Panc1 (cell line): ENCODE measurements around the gene BBS7. TPM values are rescaled to one million over a fixed set of nuclear protein-coding genes. Genes with fewer than 3 reads are reported as not detected.
A peak's percentile ranks its signal among the peaks of the same experiment; 100 is the strongest.

Experiments used
- ATAC-seq: fragments of 200-7000 bp; cut with Tn5 transposase; 2 replicates; pipeline ENCODE4 v1.9.1; 2020; ENCODE audit warnings: mild to moderate bottlenecking, moderate library complexity
- BruUV-seq: library from RNA; stranded (reverse); fragments of 400-500 nt; replicated peaks from 2 replicates; lab custom pipeline; 2021; lab: Mats Ljungman, UMichigan
- CTCF ChIA-PET: fragments of 300-600 bp; sonication (Branson Sonifier 250); formaldehyde crosslinking; loops from one replicate; lab custom pipeline; 2022; ENCODE audit warnings: antibody characterized with exemption; lab: Charles Lee
- POLR2A ChIA-PET: fragments of 300-600 bp; sonication (Branson Sonifier 250); formaldehyde crosslinking; loops from one replicate; lab custom pipeline; 2022; ENCODE audit warnings: antibody characterized with exemption; lab: Charles Lee
- DNase-seq: peaks from one replicate; pipeline ENCODE4 v3.0.0-alpha.2; 2010; ENCODE audit warnings: low read depth, low spot score
- H3K27ac ChIP-seq: 2 replicates; pipeline ENCODE4 v1.5.1; 2011; ENCODE audit warnings: mild to moderate bottlenecking, low read length, inconsistent platforms
- H3K27me3 ChIP-seq: fragments of 200-500 bp; sonication (Bioruptor generic); 2 replicates; pipeline ENCODE4 v1.6.0; 2014; ENCODE audit warnings: low read length, inconsistent platforms; ENCODE audit not compliant: control insufficient read depth, insufficient read depth
- H3K36me3 ChIP-seq: fragments of 200-500 bp; sonication (Bioruptor generic); 2 replicates; pipeline ENCODE4 v1.5.1; 2014; ENCODE audit warnings: inconsistent platforms, mild to moderate bottlenecking, low read length, moderate library complexity; ENCODE audit not compliant: control insufficient read depth, insufficient read depth
- H3K4me1 ChIP-seq: 2 replicates; pipeline ENCODE4 v1.5.1; 2011; ENCODE audit warnings: inconsistent platforms, mild to moderate bottlenecking, low read length, moderate library complexity; ENCODE audit not compliant: control insufficient read depth, insufficient read depth
- H3K4me3 ChIP-seq, 2 experiments: 2 replicates each; pipeline ENCODE4 v1.5.1; 2011 to 2012; ENCODE audit warnings: low read depth in 2 of 2, low read length in 2 of 2, mild to moderate bottlenecking in 2 of 2, inconsistent platforms in 1 of 2, moderate library complexity in 1 of 2
- H3K9me3 ChIP-seq: fragments of 200-500 bp; sonication (Bioruptor generic); 2 replicates; pipeline ENCODE4 v1.5.1; 2014; ENCODE audit warnings: low read depth, mild to moderate bottlenecking, inconsistent platforms, low read length, moderate library complexity; ENCODE audit not compliant: control insufficient read depth, insufficient read depth
- CTCF ChIP-seq: fragments of 450-650 bp; IDR thresholded peaks from 2 replicates; pipeline ENCODE4 v1.5.1; 2017; ENCODE audit warnings: mild to moderate bottlenecking
- POLR2AphosphoS5 ChIP-seq: IDR thresholded peaks from 2 replicates; pipeline ENCODE4 v1.6.1; 2012; ENCODE audit warnings: mild to moderate bottlenecking, low read depth, low read length, moderate library complexity
- REST ChIP-seq, 2 experiments: IDR thresholded peaks; 2 replicates each; pipeline ENCODE4 v1.6.1; 2011 to 2012; ENCODE audit warnings: low read depth in 2 of 2, control low read depth in 1 of 2, low read length in 1 of 2, mild to moderate bottlenecking in 1 of 2, moderate library complexity in 1 of 2; ENCODE audit not compliant: insufficient read depth in 1 of 2
- SIN3A ChIP-seq: IDR thresholded peaks from 2 replicates; pipeline ENCODE4 v1.6.1; 2012; ENCODE audit warnings: low read depth, mild to moderate bottlenecking, low read length, moderate library complexity, borderline replicate concordance; ENCODE audit not compliant: insufficient read depth
- TCF7L2 ChIP-seq: IDR thresholded peaks from 2 replicates; pipeline ENCODE4 v1.6.1; 2011; ENCODE audit warnings: mild to moderate bottlenecking, low read depth, low read length, inconsistent platforms
- in situ Hi-C: cut with HindIII; loops from 2 replicates; pipeline ENCODE4 v1.10.0; 2016; ENCODE audit warnings: low sequenced_read_pairs, low pct_unique_long_range_greater_than_20kb
- intact Hi-C: fragments of 100-400 bp; cut with micrococcal nuclease; formaldehyde crosslinking; loops from one replicate; pipeline ENCODE4 v1.10.0; 2022; ENCODE audit not compliant: unreplicated experiment
- total RNA-seq: library from RNA; stranded (reverse); gene quantifications from one replicate; pipeline ENCODE4 v1.2.1, GENCODE V29; 2021; ENCODE audit not compliant: unreplicated experiment

BBS7 gene
- total RNA-seq, 1 experiment from 2014 or later, result 9.1 TPM

GRCh38 chr4:121824171-121824527, 46.1 kb downstream of the BBS7 start:
- H3K4me1 ChIP-seq, result peaks cover 11% of the 10 kb centered on the region
- DNase-seq, result no peak
- POLR2A ChIA-PET, result no interaction called here
- H3K4me3 ChIP-seq, result peak overlapping the region; percentile 90 to 91
- no TSS peak for BruUV-seq
- no peaks in the 10 kb centered on the region for H3K27me3 ChIP-seq
- no peaks in the 10 kb centered on the region for H3K9me3 ChIP-seq
- H3K36me3 ChIP-seq, result peaks cover 29% of the 10 kb centered on the region
- no peak for TF ChIP-seq POLR2AphosphoS5
- no peak for TF ChIP-seq REST (IDR thresholded peaks at IDR 0.05; ENCODE audit: insufficient read depth in 1 of 2, low read depth in 2 of 2, low read length in 1 of 2)
- no peak for TF ChIP-seq TCF7L2
- no peak for TF ChIP-seq CTCF
- no peak for TF ChIP-seq SIN3A
- CTCF ChIA-PET, result interaction anchor here (0.7 kb wide), 1 partner anchor 37 kb away, joined by 3 read pairs; no protein-coding TSS in a partner anchor
- intact Hi-C loops, result no loop called here
- in situ Hi-C loops, result no loop called here
- peak overlapping the region; percentile 82 for H3K27ac ChIP-seq
- ATAC-seq, result no peak

- POLR2A ChIA-PET, result no interaction called here
- intact Hi-C loops, result no loop called here
- H3K36me3 ChIP-seq, result peaks cover 35% of the 10 kb centered on the region
These were observed 46.6 kb downstream of the BBS7 start, which contains the start of gene CCNA2 for GRCh38 chr4:121823505-121824170. TSS of gene CCNA2 (minus strand) at chr4:121823883. CDS start at chr4:121823628, 255 bp downstream.

More at GRCh38 chr4:121823505-121824170, 46.6 kb downstream of the BBS7 start, which contains the start of gene CCNA2:
- Histone ChIP-seq H3K4me3 (peak within 1 kb of the TSS; percentile 90 to 91), H3K27me3 (no peaks in the 10 kb centered on the region), H3K27ac (peak within 1 kb of the TSS; percentile 83), H3K4me1 (peaks cover 11% of the 10 kb centered on the region), H3K9me3 (no peaks in the 10 kb centered on the region)
- DNase-seq (peak; percentile 87), ATAC-seq (peak; percentile 97)
- no peak for TF ChIP-seq REST (IDR thresholded peaks at IDR 0.05; ENCODE audit: insufficient read depth in 1 of 2, low read depth in 2 of 2, low read length in 1 of 2)
- TF ChIP-seq SIN3A, result peak; percentile 99
- TF ChIP-seq CTCF, result no peak
- peak; percentile 76 for TF ChIP-seq POLR2AphosphoS5
- no peak for TF ChIP-seq TCF7L2
- BruUV-seq, result no TSS peak
- in situ Hi-C loops, result no loop called here
- CTCF ChIA-PET, result interaction anchor here (0.7 kb wide), 1 partner anchor 38 kb away, joined by 3 read pairs; no protein-coding TSS in a partner anchor
